H9 (cell line): ENCODE data around the gene KRT6C. TPM values are rescaled to one million over a fixed set of nuclear protein-coding genes. Genes with fewer than 3 reads are reported as not detected.

Source experiments
- DNase-seq: peaks from one replicate; pipeline ENCODE4 v3.0.0-alpha.2; 2017
- H2AFZ ChIP-seq: one replicate; pipeline ENCODE4 v1.6.1; 2013; ENCODE audit warnings: mild to moderate bottlenecking, low read length, control low read depth, moderate library complexity
- H2AK5ac ChIP-seq: 2 replicates; pipeline ENCODE4 v1.6.1; 2013; ENCODE audit warnings: low read length, control low read depth, mixed read lengths; ENCODE audit not compliant: insufficient read length
- H2BK120ac ChIP-seq: one replicate; pipeline ENCODE4 v1.6.1; 2013; ENCODE audit warnings: low read depth, mild to moderate bottlenecking, low read length, control low read depth, inconsistent platforms; ENCODE audit not compliant: poor library complexity, severe bottlenecking
- H2BK12ac ChIP-seq: 2 replicates; pipeline ENCODE4 v1.6.1; 2013; ENCODE audit warnings: low read length, control low read depth, mixed read lengths, low read depth; ENCODE audit not compliant: insufficient read length
- H2BK15ac ChIP-seq: 2 replicates; pipeline ENCODE4 v1.6.1; 2013; ENCODE audit warnings: low read depth, low read length, control low read depth
- H2BK20ac ChIP-seq: one replicate; pipeline ENCODE4 v1.6.1; 2013; ENCODE audit warnings: low read depth, mild to moderate bottlenecking, low read length, control low read depth, inconsistent platforms; ENCODE audit not compliant: poor library complexity, severe bottlenecking
- H2BK5ac ChIP-seq: 2 replicates; pipeline ENCODE4 v1.6.1; 2013; ENCODE audit warnings: low read length, control low read depth, mixed read lengths; ENCODE audit not compliant: insufficient read length
- H3K14ac ChIP-seq: 2 replicates; pipeline ENCODE4 v1.6.1; 2013; ENCODE audit warnings: low read length, control low read depth; ENCODE audit not compliant: insufficient read depth
- H3K18ac ChIP-seq: 2 replicates; pipeline ENCODE4 v1.6.1; 2013; ENCODE audit warnings: low read depth, mild to moderate bottlenecking, mixed read lengths, low read length, control low read depth; ENCODE audit not compliant: insufficient read length
- H3K23ac ChIP-seq: 2 replicates; pipeline ENCODE4 v1.6.1; 2013; ENCODE audit warnings: low read length, control low read depth, mixed read lengths, low read depth; ENCODE audit not compliant: insufficient read length
- H3K23me2 ChIP-seq: 2 replicates; pipeline ENCODE4 v1.6.1; 2013; ENCODE audit warnings: low read depth, mild to moderate bottlenecking, mixed read lengths, low read length, control low read depth; ENCODE audit not compliant: insufficient read length, poor library complexity, severe bottlenecking
- H3K27ac ChIP-seq: 2 replicates; pipeline ENCODE4 v1.5.1; 2013; ENCODE audit warnings: low read length, control low read depth, mixed read lengths, low read depth; ENCODE audit not compliant: insufficient read length
- H3K27me3 ChIP-seq: 2 replicates; pipeline ENCODE4 v1.6.1; 2013; ENCODE audit warnings: low read length, control low read depth, inconsistent platforms; ENCODE audit not compliant: insufficient read depth
- H3K4ac ChIP-seq: 2 replicates; pipeline ENCODE4 v1.6.1; 2013; ENCODE audit warnings: low read depth, mild to moderate bottlenecking, control low read depth, inconsistent platforms, low read length, moderate library complexity
- H3K4me1 ChIP-seq: 2 replicates; pipeline ENCODE4 v1.6.1; 2013; ENCODE audit warnings: low read length, control low read depth, inconsistent platforms; ENCODE audit not compliant: insufficient read depth
- H3K4me2 ChIP-seq: 2 replicates; pipeline ENCODE4 v1.6.1; 2013; ENCODE audit warnings: low read length, control low read depth, mixed read lengths; ENCODE audit not compliant: insufficient read length, insufficient read depth
- H3K56ac ChIP-seq: 2 replicates; pipeline ENCODE4 v1.6.1; 2013; ENCODE audit warnings: low read depth, mild to moderate bottlenecking, mixed read lengths, low read length, control low read depth; ENCODE audit not compliant: insufficient read length
- H3K79me1 ChIP-seq: 2 replicates; pipeline ENCODE4 v1.6.1; 2013; ENCODE audit warnings: low read depth, mild to moderate bottlenecking, moderate library complexity, low read length, control low read depth, inconsistent platforms; ENCODE audit not compliant: insufficient read depth, poor library complexity, severe bottlenecking
- H3K79me2 ChIP-seq: 2 replicates; pipeline ENCODE4 v1.6.1; 2013; ENCODE audit warnings: low read length, control low read depth, inconsistent platforms; ENCODE audit not compliant: insufficient read depth
- H3K9ac ChIP-seq: 2 replicates; pipeline ENCODE4 v1.6.1; 2013; ENCODE audit warnings: low read length, control low read depth, mixed read lengths; ENCODE audit not compliant: insufficient read length; ENCODE audit errors: extremely low read depth
- H3K9me3 ChIP-seq: one replicate; pipeline ENCODE4 v1.6.1; 2013; ENCODE audit warnings: low read depth, low read length, inconsistent platforms; ENCODE audit not compliant: control insufficient read depth
- H3T11ph ChIP-seq: one replicate; pipeline ENCODE4 v1.6.1; 2013; ENCODE audit warnings: mild to moderate bottlenecking, low read length, control low read depth, inconsistent platforms
- H4K20me1 ChIP-seq: one replicate; pipeline ENCODE4 v1.6.1; 2013; ENCODE audit not compliant: control insufficient read depth, insufficient read length, insufficient read depth
- H4K5ac ChIP-seq: 2 replicates; pipeline ENCODE4 v1.6.1; 2013; ENCODE audit warnings: low read depth, mild to moderate bottlenecking, mixed read lengths, low read length, control low read depth; ENCODE audit not compliant: insufficient read length
- H4K8ac ChIP-seq: replicated peaks from 2 replicates; pipeline ENCODE4 v1.6.1; 2013; ENCODE audit warnings: low read length, control low read depth, mixed read lengths, low read depth; ENCODE audit not compliant: insufficient read length
- H4K91ac ChIP-seq: 2 replicates; pipeline ENCODE4 v1.6.1; 2013; ENCODE audit warnings: low read depth, mild to moderate bottlenecking, moderate library complexity, mixed read lengths, low read length, control low read depth; ENCODE audit not compliant: insufficient read length
- H3K27ac Mint-ChIP-seq, 3 experiments: 2 replicates in 2 of 3; 3 replicates in 1 of 3; pipeline ENCODE4 v1.8.0; 2020 to 2021; ENCODE audit warnings: mixed read lengths in 3 of 3, mild to moderate bottlenecking in 1 of 3, moderate library complexity in 1 of 3
- H3K27me3 Mint-ChIP-seq: 2 replicates; pipeline ENCODE4 v1.8.0; 2021; ENCODE audit warnings: low read depth, mild to moderate bottlenecking, moderate library complexity, mixed read lengths
- H3K36me3 Mint-ChIP-seq, 3 experiments: 2 replicates in 2 of 3; 3 replicates in 1 of 3; pipeline ENCODE4 v1.8.0; 2020 to 2021; ENCODE audit warnings: low read depth in 3 of 3, mixed read lengths in 3 of 3; ENCODE audit not compliant: insufficient read depth in 1 of 3
- H3K4me1 Mint-ChIP-seq, 2 experiments: 2 replicates each; pipeline ENCODE4 v1.8.0; 2020; ENCODE audit warnings: mixed read lengths in 2 of 2
- H3K4me3 Mint-ChIP-seq, 2 experiments: 2 replicates in 1 of 2; 3 replicates in 1 of 2; pipeline ENCODE4 v1.8.0; 2020 to 2021; ENCODE audit warnings: mild to moderate bottlenecking in 2 of 2, mixed read lengths in 2 of 2, moderate library complexity in 1 of 2
- H3K9me3 Mint-ChIP-seq, 2 experiments: 2 replicates in 1 of 2; 3 replicates in 1 of 2; pipeline ENCODE4 v1.8.0; 2020; ENCODE audit warnings: mild to moderate bottlenecking in 2 of 2, mixed read lengths in 2 of 2, moderate library complexity in 1 of 2
- WGBS: extraction: QIAGEN DNeasy Blood & Tissue Kit; methylation state at CpG from one replicate; pipeline ENCODE4 v1.1.7; 2013; ENCODE audit warnings: missing lambda C conversion rate, low lambda C conversion rate, mixed read lengths; ENCODE audit not compliant: insufficient read length; ENCODE audit errors: extremely low coverage; 5-methylcytosine and 5-hydroxymethylcytosine counted together
- total RNA-seq: library from RNA; stranded (reverse); gene quantifications from 2 replicates; pipeline ENCODE4 v1.2.1, GENCODE V29; 2021
- TF ChIP-seq, protein P1 (sequence below): fragments of 200-600 bp; sonication (generic); conservative IDR thresholded peaks from 3 replicates; pipeline ENCODE4 v1.8.0; 2021; ENCODE audit warnings: antibody characterized with exemption, mild to moderate bottlenecking

The KRT6C gene
- total RNA-seq, 1 experiment from 2014 or later, result not detected

DNA sequence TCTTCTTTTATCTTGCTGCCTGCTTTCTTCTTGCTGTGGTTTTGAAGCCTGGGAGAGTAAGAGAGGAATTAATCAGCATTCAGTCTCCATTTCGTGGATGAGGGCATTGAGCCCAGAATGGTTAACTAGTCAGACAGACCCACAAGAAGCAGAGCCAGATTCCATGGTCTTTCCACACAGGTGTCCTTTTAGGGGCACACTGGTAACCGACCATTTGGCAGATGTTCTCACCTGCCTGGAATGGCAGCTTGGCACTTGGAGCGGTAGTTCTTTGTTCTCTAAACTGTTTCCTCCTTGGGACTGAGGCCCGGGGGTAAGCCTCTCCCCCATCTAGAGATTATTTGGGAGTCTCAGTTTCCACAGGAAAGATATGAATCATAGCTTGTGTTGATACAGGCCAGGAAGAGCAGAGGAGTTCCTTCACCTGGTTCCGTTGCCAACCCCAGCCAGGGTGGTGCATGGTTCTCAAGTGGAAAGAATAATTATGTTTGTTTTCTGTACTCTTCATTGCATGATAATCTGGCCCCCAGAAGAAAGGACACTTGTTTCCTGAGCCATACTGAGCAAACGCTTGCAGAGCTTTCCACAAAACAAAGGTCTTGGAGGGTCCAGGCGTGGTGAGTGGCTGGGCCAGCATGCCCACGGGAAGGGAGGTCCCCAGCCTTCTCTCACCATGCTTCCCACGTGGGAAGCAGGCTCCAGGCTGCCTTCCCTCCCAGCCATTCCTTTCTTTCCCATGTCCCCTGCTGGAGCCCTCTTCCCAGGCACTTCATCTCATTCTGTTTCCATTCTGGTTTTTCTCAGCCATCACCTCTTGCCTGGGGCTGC lies 37.4 kb downstream of the KRT6C start:
- Histone ChIP-seq H4K20me1 (no peaks in the 10 kb centered on the region), H3K18ac (no peak overlapping the region), H3K14ac (no peak overlapping the region), H2BK12ac (no peak overlapping the region), H2AK5ac (no peak overlapping the region), H2BK5ac (no peak overlapping the region), H4K8ac (no peak overlapping the region), H2BK15ac (no peak overlapping the region), H3K23ac (no peak overlapping the region), H2BK20ac (no peak overlapping the region), H3K4me1 (no peaks in the 10 kb centered on the region), H3K56ac (no peak overlapping the region), H4K5ac (no peak overlapping the region), H3T11ph (no peak overlapping the region), H3K23me2 (no peaks in the 10 kb centered on the region), H3K9ac (no peak overlapping the region), H3K27me3 (no peaks in the 10 kb centered on the region), H3K79me1 (no peaks in the 10 kb centered on the region), H3K4ac (no peak overlapping the region), H3K79me2 (no peaks in the 10 kb centered on the region), H4K91ac (no peak overlapping the region), H3K27ac (no peak overlapping the region), H2AFZ (no peak overlapping the region), H2BK120ac (no peak overlapping the region), H3K4me2 (no peak overlapping the region), H3K9me3 (no peaks in the 10 kb centered on the region)
- DNase-seq, result peak; percentile 10
- H3K27ac Mint-ChIP-seq, result no peak overlapping the region; a peak in 1 of 7 replicates
- no peaks in the 10 kb centered on the region for H3K36me3 Mint-ChIP-seq
- H3K4me3 Mint-ChIP-seq, result no peak overlapping the region
- WGBS, result no CpG with 5 or more reads among the region's 9 CpGs
- TF ChIP-seq, protein P1, sequence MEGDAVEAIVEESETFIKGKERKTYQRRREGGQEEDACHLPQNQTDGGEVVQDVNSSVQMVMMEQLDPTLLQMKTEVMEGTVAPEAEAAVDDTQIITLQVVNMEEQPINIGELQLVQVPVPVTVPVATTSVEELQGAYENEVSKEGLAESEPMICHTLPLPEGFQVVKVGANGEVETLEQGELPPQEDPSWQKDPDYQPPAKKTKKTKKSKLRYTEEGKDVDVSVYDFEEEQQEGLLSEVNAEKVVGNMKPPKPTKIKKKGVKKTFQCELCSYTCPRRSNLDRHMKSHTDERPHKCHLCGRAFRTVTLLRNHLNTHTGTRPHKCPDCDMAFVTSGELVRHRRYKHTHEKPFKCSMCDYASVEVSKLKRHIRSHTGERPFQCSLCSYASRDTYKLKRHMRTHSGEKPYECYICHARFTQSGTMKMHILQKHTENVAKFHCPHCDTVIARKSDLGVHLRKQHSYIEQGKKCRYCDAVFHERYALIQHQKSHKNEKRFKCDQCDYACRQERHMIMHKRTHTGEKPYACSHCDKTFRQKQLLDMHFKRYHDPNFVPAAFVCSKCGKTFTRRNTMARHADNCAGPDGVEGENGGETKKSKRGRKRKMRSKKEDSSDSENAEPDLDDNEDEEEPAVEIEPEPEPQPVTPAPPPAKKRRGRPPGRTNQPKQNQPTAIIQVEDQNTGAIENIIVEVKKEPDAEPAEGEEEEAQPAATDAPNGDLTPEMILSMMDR, result no peak
- H3K4me1 Mint-ChIP-seq, result peaks cover 0 to 12% of the 10 kb centered on the region in 2 experiments
- H3K9me3 Mint-ChIP-seq, result no peaks in the 10 kb centered on the region
- H3K27me3 Mint-ChIP-seq, result peaks cover 17% of the 10 kb centered on the region
